ENCODE measurements around the gene DNAJA1.

DNAJA1 gene

GRCh38 chr9:33029231-33029786 is 4.2 kb downstream of the DNAJA1 start:
- DNase-seq: no peak

DNA sequence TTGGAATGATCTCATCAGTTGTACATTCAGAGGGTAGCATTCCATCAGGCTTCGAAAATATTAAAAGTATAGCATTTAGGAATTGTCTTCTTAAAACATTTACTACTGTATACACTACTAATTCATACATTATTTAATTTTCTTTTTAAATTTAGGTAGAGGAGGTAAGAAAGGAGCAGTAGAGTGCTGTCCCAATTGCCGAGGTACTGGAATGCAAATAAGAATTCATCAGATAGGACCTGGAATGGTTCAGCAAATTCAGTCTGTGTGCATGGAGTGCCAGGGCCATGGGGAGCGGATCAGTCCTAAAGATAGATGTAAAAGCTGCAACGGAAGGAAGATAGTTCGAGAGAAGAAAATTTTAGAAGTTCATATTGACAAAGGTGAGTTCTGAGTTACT is 5.2 kb downstream of the DNAJA1 start:
- DNase-seq: no peak

DNA sequence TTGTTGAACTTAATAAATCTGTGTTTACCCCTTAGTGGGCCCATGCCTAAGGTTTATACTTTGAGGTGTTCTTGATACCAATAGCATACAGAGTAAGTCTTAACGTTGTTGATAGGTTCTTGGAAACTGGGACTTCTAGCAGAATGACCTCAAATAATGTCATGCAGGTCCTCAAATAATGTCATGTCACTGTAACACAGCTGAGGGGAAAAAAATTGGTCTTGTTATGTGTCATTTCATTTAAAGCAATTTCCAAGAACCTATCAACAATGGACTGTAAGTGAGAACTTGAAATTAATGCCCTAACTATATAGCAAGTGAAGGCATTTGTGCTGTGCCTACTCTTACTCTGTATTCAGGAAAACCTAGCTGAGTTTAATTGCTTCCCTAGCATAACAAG is 7.2 kb downstream of the DNAJA1 start:
- no peak for DNase-seq

DNA sequence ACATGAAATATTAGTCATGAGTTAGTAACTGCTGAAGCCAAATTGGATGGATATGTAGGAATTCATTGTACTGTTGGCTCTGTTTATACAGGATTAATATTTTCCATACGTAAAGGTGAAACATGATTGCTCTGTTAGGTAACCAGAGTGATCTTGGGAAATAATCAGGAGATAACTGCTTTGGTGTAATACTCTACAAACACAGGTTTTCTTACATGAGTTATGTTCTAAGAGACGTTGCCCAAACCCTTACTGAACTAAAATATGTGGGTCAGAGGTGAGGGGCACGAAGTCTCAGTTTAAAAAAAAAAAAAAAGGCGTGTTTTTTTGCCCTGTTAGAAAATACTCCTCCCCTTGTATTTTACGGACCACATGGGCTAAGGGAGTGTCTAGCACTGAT is 7.8 kb downstream of the DNAJA1 start:
- no peak for DNase-seq

GRCh38 chr9:33040792-33041431 is 15.8 kb downstream of the DNAJA1 start:
- no peak for DNase-seq

- no peak for DNase-seq
Observed at GRCh38 chr9:33041432-33042188, 16.5 kb downstream of the DNAJA1 start.

DNA sequence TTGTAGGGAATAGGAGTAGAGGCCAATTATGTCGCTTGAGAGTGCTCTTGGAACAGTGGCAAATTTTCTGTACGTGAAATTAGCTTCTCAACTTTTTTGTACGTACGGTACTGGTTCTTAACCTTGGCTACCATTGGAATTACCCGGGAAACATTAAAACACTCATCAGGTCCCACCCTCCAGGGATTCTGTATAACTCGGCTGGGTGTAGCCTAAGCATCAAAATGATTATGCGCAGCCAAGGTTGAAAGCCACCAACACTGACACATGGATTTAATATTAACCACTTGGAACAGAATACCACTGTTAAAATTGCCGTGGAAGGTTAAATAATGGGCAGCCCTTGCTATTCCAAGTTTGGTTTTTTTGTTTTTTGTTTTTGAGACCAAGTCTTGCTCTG is 17.4 kb downstream of the DNAJA1 start:
- no peak for DNase-seq

DNA sequence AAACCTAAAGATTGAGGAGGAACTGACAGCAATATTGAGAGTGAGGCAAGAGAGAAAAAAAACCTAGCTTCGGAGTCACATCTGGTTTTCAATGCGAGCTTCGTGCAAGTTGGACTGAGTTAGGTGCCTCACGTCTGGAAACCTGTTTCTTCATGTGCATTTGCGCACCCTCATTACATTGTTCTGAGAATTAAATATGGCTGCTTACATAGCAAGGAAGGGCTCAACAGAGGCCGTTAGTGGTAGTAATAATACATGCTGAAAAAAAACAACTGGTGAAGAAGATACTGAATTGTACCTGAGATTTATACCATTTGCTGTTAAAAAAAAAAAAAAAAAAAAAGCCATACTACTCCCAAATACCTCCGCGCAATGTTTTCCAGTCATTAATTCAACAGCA is 18.6 kb downstream of the DNAJA1 start:
- peak in 2 of 3 experiments; percentile 37 to 67 for DNase-seq

DNA sequence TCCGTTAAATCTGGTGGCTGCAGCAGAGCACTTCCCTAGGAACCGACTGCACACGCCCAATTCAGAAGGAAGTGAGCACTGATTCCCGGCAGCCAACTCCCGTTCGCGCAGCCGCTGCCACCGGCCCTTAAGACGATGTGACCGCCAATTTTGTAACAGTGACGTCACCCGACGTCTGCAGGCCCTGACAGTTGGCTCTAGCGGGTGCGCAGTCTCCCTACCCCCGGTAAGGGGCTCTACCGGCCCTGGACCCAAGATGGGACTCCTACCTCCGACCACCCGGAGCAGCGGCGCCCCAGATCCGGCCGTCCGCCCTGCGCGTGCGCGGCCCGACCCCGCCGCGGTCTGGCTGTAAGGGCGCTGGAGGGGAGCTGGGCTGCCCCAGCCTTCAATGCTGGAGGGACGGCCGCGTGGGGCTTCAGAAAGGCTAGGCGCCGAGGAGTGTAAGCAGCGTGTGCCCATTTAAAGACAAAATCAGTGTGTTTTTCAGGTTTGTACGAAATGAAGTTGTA is 19.1 kb downstream of the DNAJA1 start:
- peak; percentile 69 to 88 (median 87) for DNase-seq

- DNase-seq: peak; percentile 10 to 72 (median 39)
Observed at GRCh38 chr9:33044677-33045282, 19.7 kb downstream of the DNAJA1 start.

DNA sequence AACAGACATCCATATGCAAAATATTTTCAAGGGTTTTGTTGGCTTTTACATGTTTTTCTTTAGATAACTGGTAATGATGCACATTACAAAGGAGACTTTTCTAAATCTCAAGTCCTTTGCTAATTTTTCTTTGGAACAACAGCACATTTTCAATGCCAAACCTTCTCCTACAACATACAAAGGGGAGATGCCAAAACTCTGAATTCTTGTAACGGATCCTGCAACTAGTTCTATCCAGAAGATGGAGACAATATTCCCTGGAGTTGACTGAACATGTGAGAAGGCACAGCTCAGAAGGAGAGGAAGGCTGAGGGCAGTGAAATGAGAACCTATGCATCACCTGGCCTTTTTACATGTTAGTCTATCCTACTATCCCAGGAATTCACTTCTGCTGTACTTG is 21.0 kb downstream of the DNAJA1 start:
- no peak for DNase-seq

DNA sequence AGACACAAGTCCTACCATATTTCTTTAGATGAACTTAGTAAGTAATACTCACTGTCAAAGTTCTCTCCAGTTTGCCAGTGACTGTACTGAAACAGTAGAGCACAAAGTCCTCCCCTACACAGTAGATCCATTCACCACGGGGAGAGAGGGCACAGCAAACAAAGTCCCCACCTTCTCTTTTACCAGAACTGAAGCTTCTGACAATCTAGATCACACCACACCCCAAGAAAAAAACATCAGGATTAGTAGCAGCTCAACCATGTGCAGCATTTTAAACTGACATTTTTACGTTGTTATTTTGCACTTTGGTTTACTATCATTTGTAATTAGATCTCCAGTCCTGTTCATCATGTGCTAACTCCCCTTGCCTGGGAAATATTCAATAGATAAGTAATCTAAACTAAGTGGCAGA is 23.0 kb downstream of the DNAJA1 start:
- DNase-seq: no peak

- no peak for DNase-seq
Observed at GRCh38 chr9:33049680-33050361, 24.7 kb downstream of the DNAJA1 start.

DNA sequence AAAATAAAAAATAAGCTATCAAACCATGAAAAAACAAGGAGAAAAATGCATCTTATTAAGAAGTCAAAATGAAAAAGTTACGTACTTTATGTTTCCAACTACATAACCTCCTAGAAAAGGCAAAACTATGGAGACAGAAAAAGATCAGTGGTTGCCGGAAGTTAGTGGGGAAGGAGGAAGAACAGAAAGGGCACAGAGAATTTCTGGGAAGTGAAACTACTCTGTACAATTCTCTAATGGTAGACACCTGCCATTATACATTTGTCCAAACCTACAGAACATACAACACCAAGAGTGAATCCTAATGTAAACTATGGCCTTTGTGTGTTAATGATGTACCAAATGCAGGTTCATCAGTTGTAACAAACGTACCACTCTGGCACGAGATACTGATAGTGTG is 26.1 kb downstream of the DNAJA1 start:
- DNase-seq: no peak

GRCh38 chr9:33065157-33066076 is 40.3 kb downstream of the DNAJA1 start:
- no peak for DNase-seq

GRCh38 chr9:33068991-33069390 is 43.9 kb downstream of the DNAJA1 start:
- DNase-seq: no peak

- peak; percentile 87 to 95 (median 91) for DNase-seq
Observed at GRCh38 chr9:33076046-33077004, 51.3 kb downstream of the DNAJA1 start, which contains the start of gene SMU1. TSS of gene SMU1 (minus strand) at chr9:33076674. CDS start at chr9:33076608, 66 bp downstream.

- peak in 1 of 3 experiments; percentile 4 for DNase-seq
Observed at GRCh38 chr9:33080534-33080933, 55.5 kb downstream of the DNAJA1 start.

DNA sequence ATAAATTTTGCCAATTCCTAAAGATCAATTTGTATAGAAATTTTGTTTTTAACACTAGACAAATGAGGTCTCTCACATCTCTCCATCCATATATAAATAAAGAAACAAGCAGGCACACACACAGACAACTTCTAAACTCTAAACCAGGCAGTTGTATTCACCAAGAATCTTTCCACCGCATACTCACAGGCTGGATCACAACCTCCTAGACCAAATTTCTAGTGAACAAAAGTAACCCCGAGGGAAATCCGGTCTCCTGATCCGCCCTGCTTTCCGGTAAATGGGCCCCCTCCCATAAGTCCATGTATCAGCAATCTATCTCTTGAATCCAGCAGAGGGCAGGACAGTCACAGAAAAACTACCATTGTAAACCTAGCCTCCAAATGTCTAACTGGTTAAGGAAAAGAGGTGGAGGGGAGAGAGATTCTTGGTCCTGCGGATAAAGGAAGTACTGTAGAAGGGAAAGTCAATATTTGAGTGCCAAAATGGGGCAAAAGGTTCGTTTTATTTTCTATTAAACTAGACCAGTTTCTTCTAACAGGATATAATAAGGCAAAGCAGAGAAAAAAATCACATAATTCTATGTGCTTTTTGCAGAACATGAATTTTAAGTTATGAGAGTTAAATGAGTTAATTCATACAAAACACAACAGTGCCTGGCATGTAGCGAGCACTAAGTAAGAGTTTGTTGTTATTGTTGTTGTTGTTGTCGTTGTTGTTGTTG is 56.2 kb downstream of the DNAJA1 start:
- peak; percentile 15 to 90 (median 66) for DNase-seq

- peak in 1 of 3 experiments; percentile 1 for DNase-seq
Observed at GRCh38 chr9:33082128-33082527, 57.1 kb downstream of the DNAJA1 start.

Measured in NCI-H1417 (cell line).